Measurements from ENCODE around the gene ADGRL1.

The ADGRL1 gene

DNA sequence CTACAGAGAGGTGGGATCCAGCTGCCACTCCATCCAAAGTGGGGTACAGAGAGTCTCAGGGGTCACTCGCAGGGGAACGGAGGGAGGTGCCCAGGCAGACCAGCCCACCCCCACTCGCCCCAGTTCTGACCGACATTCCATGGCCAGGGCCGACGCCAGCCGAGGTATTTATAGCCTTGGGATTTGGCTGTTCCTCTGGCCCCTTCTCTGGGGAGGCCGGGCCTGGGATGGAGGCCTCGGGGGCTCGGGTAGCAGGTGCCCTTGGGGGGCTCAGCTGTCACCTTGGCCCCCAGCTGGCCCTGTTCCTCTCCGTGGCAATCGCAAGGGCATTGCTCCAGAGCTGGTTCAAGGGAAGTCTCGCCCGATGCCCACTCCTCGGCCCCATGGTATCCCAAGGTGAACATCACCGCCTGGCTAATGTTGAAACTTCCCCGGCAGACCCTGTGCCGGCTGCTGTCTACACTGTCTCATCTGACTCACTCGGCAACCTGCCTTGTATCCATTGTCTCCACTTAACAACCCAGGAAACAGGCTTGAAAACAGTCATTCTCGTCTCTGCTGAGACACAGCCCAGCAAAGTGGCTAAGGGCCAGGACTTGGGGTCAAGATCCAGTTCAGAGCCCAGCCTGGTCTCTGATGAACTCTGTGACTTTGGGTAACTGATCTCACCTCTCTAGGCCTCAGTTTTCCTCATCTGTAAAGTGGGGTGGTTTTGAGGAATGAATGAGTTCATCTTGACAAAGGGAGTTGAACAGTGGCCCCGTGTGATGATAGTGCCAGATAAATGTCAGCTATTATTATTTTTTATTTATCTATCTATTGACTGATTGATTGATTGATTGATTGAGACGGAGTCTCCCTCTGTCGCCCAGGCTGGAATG is 98.1 kb downstream of the ADGRL1 start:
- TF ChIP-seq, protein P1, sequence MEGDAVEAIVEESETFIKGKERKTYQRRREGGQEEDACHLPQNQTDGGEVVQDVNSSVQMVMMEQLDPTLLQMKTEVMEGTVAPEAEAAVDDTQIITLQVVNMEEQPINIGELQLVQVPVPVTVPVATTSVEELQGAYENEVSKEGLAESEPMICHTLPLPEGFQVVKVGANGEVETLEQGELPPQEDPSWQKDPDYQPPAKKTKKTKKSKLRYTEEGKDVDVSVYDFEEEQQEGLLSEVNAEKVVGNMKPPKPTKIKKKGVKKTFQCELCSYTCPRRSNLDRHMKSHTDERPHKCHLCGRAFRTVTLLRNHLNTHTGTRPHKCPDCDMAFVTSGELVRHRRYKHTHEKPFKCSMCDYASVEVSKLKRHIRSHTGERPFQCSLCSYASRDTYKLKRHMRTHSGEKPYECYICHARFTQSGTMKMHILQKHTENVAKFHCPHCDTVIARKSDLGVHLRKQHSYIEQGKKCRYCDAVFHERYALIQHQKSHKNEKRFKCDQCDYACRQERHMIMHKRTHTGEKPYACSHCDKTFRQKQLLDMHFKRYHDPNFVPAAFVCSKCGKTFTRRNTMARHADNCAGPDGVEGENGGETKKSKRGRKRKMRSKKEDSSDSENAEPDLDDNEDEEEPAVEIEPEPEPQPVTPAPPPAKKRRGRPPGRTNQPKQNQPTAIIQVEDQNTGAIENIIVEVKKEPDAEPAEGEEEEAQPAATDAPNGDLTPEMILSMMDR (conservative IDR thresholded peaks at IDR 0.05; ENCODE audit: low read depth, low read length) = no peak
- DNase-seq (ENCODE audit: low read depth) = no peak

DNA sequence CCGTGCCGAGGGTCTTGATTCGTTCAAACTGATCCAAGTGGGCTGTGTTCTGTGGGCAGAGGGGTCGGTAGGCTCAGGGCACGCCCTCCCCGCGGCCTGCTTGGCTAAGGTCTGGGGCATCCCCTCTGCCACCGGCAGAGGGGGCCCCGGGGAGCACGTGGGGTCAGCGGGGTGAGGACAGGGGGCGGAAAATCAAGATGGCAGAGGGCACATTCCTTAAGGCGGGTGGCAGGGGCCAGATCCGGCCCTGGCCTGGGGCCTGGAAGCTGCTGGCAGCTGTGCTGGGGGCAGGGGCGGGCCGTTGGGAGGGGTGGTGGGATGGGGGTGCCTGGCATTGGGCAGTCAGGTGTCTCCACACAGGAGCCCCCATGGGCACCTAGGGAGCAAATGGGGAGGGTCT is 99.1 kb downstream of the ADGRL1 start:
- no peak for DNase-seq (ENCODE audit: low read depth)
- no peak overlapping the region for H3K4me3 ChIP-seq (ENCODE audit: low read length)
- TF ChIP-seq, protein P1 (conservative IDR thresholded peaks at IDR 0.05; ENCODE audit: low read depth, low read length) = no peak

More for the DNA sequence above, 98.1 kb downstream of the ADGRL1 start:
- no peak overlapping the region for H3K4me3 ChIP-seq (ENCODE audit: low read length)

DNA sequence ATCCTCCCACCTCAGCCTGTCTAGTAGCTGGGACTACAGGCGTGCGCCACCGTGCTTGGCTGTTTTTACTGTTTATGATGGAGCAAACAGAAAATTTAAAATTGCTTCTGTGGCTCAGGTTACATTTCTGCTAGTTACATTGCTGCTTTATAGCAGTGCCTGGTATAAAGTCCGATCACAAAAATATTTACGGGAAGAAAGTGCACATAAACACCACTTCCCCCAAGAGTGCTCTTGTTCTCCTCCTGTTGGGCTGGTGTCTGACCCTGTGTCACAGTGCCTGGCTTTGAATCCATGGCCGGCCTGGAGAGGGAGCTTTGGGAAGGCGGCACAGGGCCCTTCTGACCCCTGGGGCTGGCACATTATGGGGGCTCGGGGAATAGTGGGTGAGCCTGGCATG is 100.3 kb downstream of the ADGRL1 start:
- no peak overlapping the region for H3K4me3 ChIP-seq (ENCODE audit: low read length)
- no peak for DNase-seq (ENCODE audit: low read depth)
- TF ChIP-seq, protein P1 (conservative IDR thresholded peaks at IDR 0.05; ENCODE audit: low read depth, low read length) = no peak

DNA sequence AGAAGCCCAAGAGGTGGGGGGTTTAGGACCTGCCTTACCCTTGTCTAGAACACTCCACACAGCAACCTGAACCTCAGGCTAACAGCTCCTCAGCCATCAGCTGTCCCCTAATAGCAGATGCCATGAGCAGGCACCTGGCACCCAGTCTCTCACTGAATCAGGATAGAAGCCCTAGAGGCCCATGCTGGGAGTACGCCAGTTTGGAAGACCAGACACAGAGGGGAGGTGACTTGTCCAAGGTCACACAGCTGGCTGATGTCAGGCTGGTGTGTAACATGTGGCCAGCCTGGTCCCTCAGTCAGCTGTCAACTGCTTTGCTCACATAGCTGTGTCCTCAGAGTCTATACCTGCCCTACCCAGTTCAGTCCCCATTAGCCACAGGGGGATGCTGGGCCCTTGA is 102.7 kb downstream of the ADGRL1 start:
- TF ChIP-seq, protein P1 (conservative IDR thresholded peaks at IDR 0.05; ENCODE audit: low read depth, low read length) = no peak
- no peak overlapping the region for H3K4me3 ChIP-seq (ENCODE audit: low read length)
- DNase-seq (ENCODE audit: low read depth) = no peak

DNA sequence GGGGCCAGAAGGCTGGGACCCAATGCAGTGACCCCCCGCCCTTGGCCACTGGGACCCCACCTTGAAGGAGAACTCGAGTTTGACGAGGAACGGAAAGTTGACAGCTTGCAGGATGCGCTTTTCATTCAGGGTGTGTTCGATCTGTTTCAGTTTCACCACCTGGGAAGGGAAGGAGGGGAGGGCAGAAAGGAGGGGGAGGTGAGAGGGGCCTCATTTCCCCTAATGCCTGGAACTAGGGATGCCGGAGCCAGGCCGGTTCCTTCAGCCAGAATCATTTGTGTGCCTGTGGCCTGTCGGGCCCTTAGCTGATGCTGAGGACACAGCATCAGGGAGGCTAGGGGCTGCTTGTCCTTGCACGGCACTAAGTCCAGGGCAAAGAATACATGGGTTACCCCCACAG is 103.2 kb downstream of the ADGRL1 start:
- no peak for DNase-seq (ENCODE audit: low read depth)
- no peak overlapping the region for H3K4me3 ChIP-seq (ENCODE audit: low read length)
- TF ChIP-seq, protein P1 (conservative IDR thresholded peaks at IDR 0.05; ENCODE audit: low read depth, low read length) = no peak

DNA sequence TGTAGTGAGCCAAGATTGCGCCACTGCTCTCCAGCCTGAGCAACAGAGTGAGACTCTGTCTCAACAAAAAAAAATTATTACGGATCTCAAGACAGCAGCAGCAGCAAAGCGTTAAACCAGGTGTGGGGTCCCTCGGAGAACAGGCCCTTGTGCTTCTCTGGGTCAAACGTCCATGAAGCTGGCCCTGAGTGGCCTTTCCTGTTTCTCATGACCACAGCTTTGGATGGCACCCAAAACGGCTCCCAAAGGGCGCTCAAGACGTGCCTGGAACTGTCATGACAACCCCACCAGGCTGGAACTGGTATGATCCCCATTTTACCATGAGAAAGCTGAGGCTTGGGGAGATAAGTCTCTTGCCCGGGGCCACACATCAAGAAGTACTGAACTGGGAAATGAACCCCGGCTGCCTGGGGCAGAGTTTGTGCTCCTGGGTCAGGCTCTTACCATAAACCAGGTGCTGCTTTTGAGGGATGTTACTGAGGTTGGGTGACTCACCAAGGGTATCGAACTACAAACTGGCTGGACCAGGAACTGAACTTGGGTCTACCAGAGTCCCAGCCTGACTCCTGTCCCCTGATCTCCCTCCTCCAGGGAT is 103.8 kb downstream of the ADGRL1 start:
- no peak overlapping the region for H3K4me3 ChIP-seq (ENCODE audit: low read length)
- TF ChIP-seq, protein P1 (conservative IDR thresholded peaks at IDR 0.05; ENCODE audit: low read depth, low read length) = no peak
- no peak for DNase-seq (ENCODE audit: low read depth)
